ENCODE measurements around the gene WWOX. TPM values are rescaled to one million over a fixed set of nuclear protein-coding genes. Genes with fewer than 3 reads are reported as not detected.

The WWOX gene
- total RNA-seq, 1 experiment from 2014 or later: 38.9 TPM

GRCh38 chr16:78310990-78311561, 211.6 kb downstream of the WWOX start:
- in situ Hi-C loops (cut with HindIII; ENCODE audit: low sequenced_read_pairs): no loop called here
- DNase-seq (ENCODE audit: low spot score): no peak

- no peak for DNase-seq (ENCODE audit: low spot score)
- in situ Hi-C loops (cut with HindIII; ENCODE audit: low sequenced_read_pairs): no loop called here
Measured at GRCh38 chr16:78311831-78312230, 212.4 kb downstream of the WWOX start.

- in situ Hi-C loops (cut with HindIII; ENCODE audit: low sequenced_read_pairs): no loop called here
- DNase-seq (ENCODE audit: low spot score): no peak
Measured at GRCh38 chr16:78317564-78318240, 218.2 kb downstream of the WWOX start.

DNA sequence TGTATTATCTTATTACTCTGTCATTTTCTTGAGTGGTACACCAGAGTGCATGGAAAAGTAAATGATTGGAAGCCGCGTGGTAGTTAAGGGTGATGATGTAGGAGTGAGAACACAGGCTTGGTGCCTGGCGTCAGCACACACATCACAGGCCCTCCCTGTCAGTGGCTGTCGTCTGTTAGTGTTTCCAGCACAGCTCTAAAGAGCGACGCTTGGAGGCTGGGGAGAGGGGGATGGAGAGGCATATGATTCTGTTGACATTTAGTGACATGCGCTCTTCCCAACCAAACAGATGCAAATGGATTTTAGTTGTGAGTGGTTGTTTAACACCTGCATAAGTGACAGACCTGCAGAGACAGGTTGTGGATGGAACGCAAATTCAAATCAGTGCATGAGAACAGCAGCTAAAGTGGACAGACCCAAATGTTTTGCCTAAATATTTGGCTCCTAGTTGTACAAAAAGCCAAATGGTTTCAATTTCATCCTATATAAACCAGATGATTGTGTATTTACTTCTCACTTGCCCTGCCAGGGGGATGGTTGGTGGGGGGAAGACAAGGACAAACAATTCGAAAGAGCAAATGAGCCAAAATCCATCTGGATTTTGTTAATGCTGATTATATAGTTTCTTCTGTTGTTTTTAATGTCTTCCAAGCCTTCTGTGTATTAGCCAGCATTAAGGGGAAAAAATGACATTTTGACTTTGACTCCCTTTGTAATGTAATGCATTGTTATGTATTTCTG, 222.3 kb downstream of the WWOX start:
- DNase-seq (ENCODE audit: low spot score): no peak
- in situ Hi-C loops (cut with HindIII; ENCODE audit: low sequenced_read_pairs): no loop called here

DNA sequence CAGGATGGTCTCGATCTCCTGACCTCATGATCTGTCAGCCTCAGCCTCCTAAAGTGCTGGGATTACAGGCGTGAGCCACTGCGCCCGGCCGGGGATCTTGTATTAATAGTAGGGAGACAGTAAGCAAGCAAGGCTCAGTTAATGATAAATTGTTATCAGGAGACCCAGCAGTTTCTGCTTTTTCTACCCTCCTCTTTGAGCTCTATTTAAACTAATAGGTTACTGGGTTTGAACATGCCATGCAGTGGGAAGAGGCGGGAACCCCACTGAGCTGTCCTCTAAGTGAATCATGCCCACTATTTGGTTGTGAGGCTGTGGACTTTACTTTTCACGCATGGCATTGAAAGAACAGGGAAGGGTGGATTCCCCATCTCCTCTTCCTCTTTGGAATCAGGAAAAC, 223.9 kb downstream of the WWOX start:
- in situ Hi-C loops (cut with HindIII; ENCODE audit: low sequenced_read_pairs): no loop called here
- DNase-seq (ENCODE audit: low spot score): no peak

- DNase-seq (ENCODE audit: low spot score): no peak
- in situ Hi-C loops (cut with HindIII; ENCODE audit: low sequenced_read_pairs): no loop called here
Measured at GRCh38 chr16:78324649-78325285, 225.3 kb downstream of the WWOX start.

DNA sequence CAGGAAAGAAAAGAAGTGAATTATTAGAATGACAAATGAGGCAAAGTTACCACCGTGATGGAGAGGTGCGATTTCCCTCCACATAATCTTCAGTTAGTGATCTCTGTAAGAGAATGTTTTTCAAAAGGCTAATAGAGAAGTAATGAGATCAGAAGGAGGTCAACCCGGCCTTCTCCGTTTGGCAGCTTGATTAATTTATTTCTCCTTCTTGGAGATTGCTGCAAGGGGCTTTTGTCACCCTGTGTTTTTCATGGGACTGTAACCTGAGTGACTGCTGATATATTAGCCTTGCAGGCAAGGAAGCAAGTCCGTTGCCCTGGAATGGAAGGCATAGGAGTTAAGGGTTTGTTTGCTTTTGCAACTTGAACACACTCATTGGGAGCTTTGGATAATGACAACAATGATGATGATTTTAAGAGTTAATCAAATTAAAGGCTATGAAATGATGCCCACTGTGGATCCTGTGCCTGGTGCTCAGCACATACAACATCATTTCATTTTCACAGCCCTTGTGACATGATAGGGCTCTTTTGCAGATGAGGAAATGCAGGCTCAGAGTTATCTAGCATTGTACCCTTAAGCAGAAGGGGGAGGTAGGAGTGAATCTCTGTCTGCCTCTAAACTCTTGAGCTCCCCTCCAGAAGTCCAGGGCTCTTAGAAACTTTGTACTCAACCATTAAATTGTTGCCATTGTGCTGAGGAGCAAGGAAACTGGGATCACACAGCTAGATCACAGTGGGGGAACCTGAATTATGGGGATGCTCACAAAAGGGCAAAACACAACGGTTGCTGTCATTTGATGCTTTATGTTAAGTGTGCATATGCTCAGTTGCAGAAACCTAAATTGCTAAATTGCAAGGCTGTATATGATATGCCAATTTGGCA, 226.3 kb downstream of the WWOX start:
- DNase-seq (ENCODE audit: low spot score): no peak
- in situ Hi-C loops (cut with HindIII; ENCODE audit: low sequenced_read_pairs): no loop called here

GRCh38 chr16:78326731-78327130, 227.3 kb downstream of the WWOX start:
- in situ Hi-C loops (cut with HindIII; ENCODE audit: low sequenced_read_pairs): no loop called here
- no peak for DNase-seq (ENCODE audit: low spot score)

DNA sequence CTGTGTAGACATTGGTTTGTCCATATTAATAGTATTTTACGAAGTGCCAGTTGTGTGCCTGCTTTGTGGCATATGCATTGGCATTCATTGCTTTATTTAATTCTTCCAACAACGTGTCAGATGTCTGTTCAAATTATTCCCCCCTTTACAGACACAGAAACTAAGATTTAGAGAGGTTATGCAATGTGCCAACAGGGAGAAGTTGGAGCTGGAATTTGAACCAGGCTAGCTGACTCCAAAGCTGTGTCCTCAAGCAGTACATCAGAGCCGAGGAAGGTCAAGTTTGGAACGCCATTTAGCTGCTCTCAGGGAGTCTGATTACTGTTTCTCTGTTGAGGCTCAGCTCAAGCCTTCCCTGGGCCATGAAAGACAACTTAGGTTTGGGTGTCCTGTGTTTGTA, 232.3 kb downstream of the WWOX start:
- DNase-seq (ENCODE audit: low spot score): no peak
- in situ Hi-C loops (cut with HindIII; ENCODE audit: low sequenced_read_pairs): no loop called here

GRCh38 chr16:78333808-78334207, 234.4 kb downstream of the WWOX start:
- DNase-seq (ENCODE audit: low spot score): no peak
- in situ Hi-C loops (cut with HindIII; ENCODE audit: low sequenced_read_pairs): no loop called here

DNA sequence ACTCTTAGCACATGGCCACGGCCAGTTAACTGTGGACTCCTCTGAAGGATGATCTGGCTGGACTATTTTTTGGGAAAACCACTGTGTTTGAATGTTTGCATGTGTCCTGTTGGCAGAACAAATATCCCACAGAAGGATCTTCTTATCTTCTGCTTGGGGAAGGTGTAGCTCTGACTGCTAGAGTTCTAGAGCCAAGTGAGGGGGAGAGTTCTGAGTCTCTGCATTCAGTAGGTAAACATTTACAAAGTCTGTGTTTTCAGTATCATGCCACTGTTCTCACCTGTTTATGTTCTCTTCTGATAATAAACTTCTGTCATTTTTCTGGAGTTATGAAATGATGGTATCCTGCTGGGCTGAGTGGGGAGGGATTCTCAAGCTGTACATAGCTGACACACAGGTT, 241.1 kb downstream of the WWOX start:
- in situ Hi-C loops (cut with HindIII; ENCODE audit: low sequenced_read_pairs): no loop called here
- DNase-seq (ENCODE audit: low spot score): no peak

GRCh38 chr16:78348068-78348467, 248.6 kb downstream of the WWOX start:
- no peak for DNase-seq (ENCODE audit: low spot score)
- in situ Hi-C loops (cut with HindIII; ENCODE audit: low sequenced_read_pairs): no loop called here

DNA sequence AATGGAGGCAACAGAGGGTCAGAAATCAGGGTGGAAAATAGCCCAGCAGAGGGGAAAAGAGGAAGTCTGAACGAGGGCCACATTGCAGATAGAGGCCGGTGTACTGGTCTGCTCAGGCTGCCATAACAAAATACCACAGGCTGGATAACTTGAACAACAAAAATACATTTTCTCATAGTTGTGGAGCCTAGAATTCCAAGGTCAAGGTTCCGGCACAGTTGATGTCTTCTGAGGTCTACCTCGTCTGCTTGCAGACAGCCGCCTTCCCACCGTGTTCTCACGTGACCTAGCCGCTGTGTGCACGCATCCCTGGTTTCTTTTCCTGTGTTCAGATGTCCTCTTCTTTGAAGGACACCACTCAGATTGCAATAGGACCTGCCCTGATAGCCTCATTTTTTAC, 249.4 kb downstream of the WWOX start:
- no peak for DNase-seq (ENCODE audit: low spot score)
- in situ Hi-C loops (cut with HindIII; ENCODE audit: low sequenced_read_pairs): no loop called here

- in situ Hi-C loops (cut with HindIII; ENCODE audit: low sequenced_read_pairs): no loop called here
- no peak for DNase-seq (ENCODE audit: low spot score)
Measured at GRCh38 chr16:78352184-78352583, 252.7 kb downstream of the WWOX start.

DNA sequence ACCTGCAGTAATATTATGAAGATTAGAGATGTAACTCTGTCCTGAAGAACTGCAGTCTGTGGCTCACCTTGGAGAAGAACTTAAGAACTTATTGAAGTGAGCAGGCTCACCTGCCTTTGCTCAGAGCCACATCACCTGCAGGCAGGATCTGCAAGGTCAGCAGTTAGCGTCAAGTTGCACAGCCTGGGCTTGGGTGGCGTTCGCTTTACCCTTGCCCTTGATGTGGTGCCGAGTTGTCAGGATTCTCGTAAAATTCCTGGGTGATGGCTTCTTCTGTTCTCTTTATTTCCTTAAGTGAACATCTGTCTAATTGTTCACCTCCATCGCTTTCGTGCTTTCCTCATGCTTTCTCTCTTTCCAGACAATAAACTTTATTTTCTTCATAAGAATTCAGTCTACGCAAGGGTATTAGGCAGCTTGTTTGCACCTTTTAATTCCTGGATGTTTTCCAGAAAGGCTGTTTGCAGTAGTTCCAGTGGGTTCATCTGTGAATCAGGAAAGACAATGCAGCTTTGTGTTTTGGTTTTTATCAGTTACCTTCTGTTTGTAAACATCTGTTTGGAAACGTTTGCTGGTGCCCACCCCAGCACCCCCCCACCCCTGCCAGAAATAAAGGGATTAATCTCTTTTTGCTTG, 254.3 kb downstream of the WWOX start:
- no peak for DNase-seq (ENCODE audit: low spot score)
- in situ Hi-C loops (cut with HindIII; ENCODE audit: low sequenced_read_pairs): no loop called here

GRCh38 chr16:78362524-78363135, 263.2 kb downstream of the WWOX start:
- no peak for DNase-seq (ENCODE audit: low spot score)
- in situ Hi-C loops (cut with HindIII; ENCODE audit: low sequenced_read_pairs): no loop called here

DNA sequence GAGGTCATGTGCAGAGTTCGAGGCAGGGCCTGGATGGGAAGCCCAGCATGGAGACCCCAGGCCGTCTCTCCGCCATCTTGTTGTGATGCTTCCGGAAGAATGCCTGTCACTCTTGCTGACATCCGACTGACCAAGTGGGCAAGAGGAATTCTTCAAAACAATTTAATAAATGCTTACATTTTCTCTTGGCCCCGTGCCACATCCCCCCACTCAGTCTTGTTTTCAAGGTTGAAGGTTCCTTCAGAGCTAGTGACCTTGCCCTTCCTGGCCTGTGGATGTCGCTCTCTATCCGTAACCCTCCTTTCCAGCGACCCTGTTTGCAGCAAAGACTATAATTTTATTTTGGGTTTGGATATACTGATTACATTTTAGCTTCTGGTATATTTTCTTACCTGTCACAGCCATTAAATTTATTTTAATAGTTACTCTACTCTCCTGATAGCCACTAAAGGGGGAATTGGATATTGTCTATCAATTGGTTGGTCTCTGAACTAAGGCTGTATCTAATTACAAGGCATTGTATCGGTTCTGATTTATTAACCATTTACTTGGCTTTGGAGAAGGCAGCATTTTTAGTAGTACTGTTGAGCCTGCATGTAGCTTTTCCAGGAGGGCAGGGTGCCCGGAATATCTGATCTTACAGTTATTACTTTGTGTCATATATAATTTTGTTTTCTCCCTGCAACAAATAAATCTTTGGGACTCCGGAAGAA, 264.5 kb downstream of the WWOX start:
- no peak for DNase-seq (ENCODE audit: low spot score)
- in situ Hi-C loops (cut with HindIII; ENCODE audit: low sequenced_read_pairs): no loop called here

DNA sequence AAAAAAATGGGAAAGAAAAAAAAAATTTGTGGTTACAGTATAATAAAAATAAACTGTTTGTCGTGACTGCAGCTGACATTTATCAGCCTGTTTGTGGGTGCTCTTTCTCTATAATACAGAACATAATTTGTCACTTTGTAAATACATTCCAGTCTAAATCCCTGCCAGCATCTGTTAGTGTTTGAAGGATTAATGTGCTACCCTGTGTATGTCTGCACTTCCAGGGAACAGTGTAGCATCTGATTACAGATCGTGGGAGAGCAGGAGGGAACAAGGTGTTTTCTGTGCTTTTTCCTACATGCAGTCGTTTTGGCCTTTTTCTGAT, 265.1 kb downstream of the WWOX start:
- in situ Hi-C loops (cut with HindIII; ENCODE audit: low sequenced_read_pairs): no loop called here
- DNase-seq (ENCODE audit: low spot score): no peak

All from G401 (cell line).